Measurements from ENCODE around the gene KLF12. TPM values are rescaled to one million over a fixed set of nuclear protein-coding genes. Genes with fewer than 3 reads are reported as not detected.

KLF12 gene
- total and polyA plus RNA-seq, 2 donors (not counting 3 experiments of a cell fraction or from before 2014, with no cell fraction given): 16.0 to 25.9 TPM

GRCh38 chr13:74158028-74158427, 23.8 kb upstream of the KLF12 start:
- no peak for TF ChIP-seq POLR2A (IDR thresholded peaks at IDR 0.05; ENCODE audit: low read depth, low read length)
- TF ChIP-seq FOS (IDR thresholded peaks at IDR 0.05; ENCODE audit: borderline replicate concordance, insufficient read depth, low read length): no peak
- TF ChIP-seq POLR2AphosphoS5 (IDR thresholded peaks at IDR 0.05; ENCODE audit: insufficient read depth, low read depth, low read length): no peak
- no peak for TF ChIP-seq CTCF (IDR thresholded peaks at IDR 0.05; ENCODE audit: extremely low read depth in 1 of 2, insufficient read depth in 1 of 2, low read depth in 1 of 2, low read length in 2 of 2)
- TF ChIP-seq JUN (IDR thresholded peaks at IDR 0.05; ENCODE audit: borderline replicate concordance, insufficient read depth, insufficient read length, low read depth): no peak
- TF ChIP-seq MAX (IDR thresholded peaks at IDR 0.05; ENCODE audit: insufficient read depth, insufficient read length): no peak
- TF ChIP-seq MYC (IDR thresholded peaks at IDR 0.05; ENCODE audit: low read depth, low read length): no peak
- TF ChIP-seq EZH2 (IDR thresholded peaks at IDR 0.05; ENCODE audit: borderline replicate concordance, low read depth, low read length, severe bottlenecking): no peak
- no peak for TF ChIP-seq GATA2 (IDR thresholded peaks at IDR 0.05; ENCODE audit: insufficient read depth, insufficient read length, low read depth, low read length)
- H3K9ac ChIP-seq (replicated peaks; ENCODE audit: extremely low read depth, insufficient read depth, low read length): no peak overlapping the region
- dilution Hi-C loops (cut with MboI; ENCODE audit: extremely low pct_ligation_motif_present, low sequenced_read_pairs) (no loop called here), intact Hi-C loops (cut with micrococcal nuclease) (no loop called here)
- no peaks in the 10 kb centered on the region for H3K36me3 ChIP-seq (ENCODE audit: control insufficient read depth in 2 of 2, extremely low read depth in 1 of 2, insufficient read depth in 2 of 2, low read length in 2 of 2)
- BruUV-seq (replicated peaks): no TSS peak
- ChIA-PET CTCF (no interaction called here), POLR2A (no interaction called here)
- no peaks in the 10 kb centered on the region for H3K27me3 ChIP-seq (ENCODE audit: control insufficient read depth in 2 of 2, insufficient read depth in 2 of 2, low read length in 2 of 2)
- DNase-seq (ENCODE audit: low read depth, low spot score): no peak
- H3K4me2 ChIP-seq (ENCODE audit: insufficient read depth, low read length): no peak overlapping the region
- H3K9me3 ChIP-seq (replicated peaks; ENCODE audit: control insufficient read depth, insufficient read depth, low read length): no peaks in the 10 kb centered on the region
- H3K9me1 ChIP-seq (replicated peaks; ENCODE audit: control insufficient read depth, extremely low read depth, insufficient read depth, low read length): no peaks in the 10 kb centered on the region
- no peak overlapping the region for H3K27ac ChIP-seq (ENCODE audit: insufficient read depth, low read depth, low read length)
- no peak overlapping the region for H2AFZ ChIP-seq (ENCODE audit: low read depth, low read length)
- H4K20me1 ChIP-seq (replicated peaks; ENCODE audit: control insufficient read depth, extremely low read depth, insufficient read depth, low read length): no peaks in the 10 kb centered on the region
- no peaks in the 10 kb centered on the region for H3K4me1 ChIP-seq (ENCODE audit: control insufficient read depth, extremely low read depth, insufficient read depth, low read length)
- H3K79me2 ChIP-seq (ENCODE audit: control insufficient read depth, insufficient read depth, low read length): no peaks in the 10 kb centered on the region
- no peak overlapping the region for H3K4me3 ChIP-seq (replicated peaks in 1 of 3; ENCODE audit: insufficient read depth in 1 of 3, low read depth in 1 of 3, low read length in 3 of 3)
- no peak for FAIRE-seq

Measured in endothelial cell of umbilical vein (primary cell).